Activated CD8-positive, alpha-beta T cell treated with anti-CD3 and anti-CD28 coated beads for 36 hours (primary cell): ENCODE measurements around the gene GPR18. TPM values are rescaled to one million over a fixed set of nuclear protein-coding genes. Genes with fewer than 3 reads are reported as not detected.

Experiments
- ATAC-seq: fragments of 200-7000 bp; cut with Tn5 transposase; one replicate; pipeline ENCODE4 v1.10.0; 2021; ENCODE audit warnings: mild to moderate bottlenecking, moderate library complexity
- CTCF ChIA-PET: fragments of 350-600 bp; sonication (Branson Sonifier 250); formaldehyde crosslinking; loops from one replicate; lab custom pipeline; 2021; ENCODE audit warnings: antibody characterized with exemption; lab: Charles Lee
- POLR2A ChIA-PET: fragments of 350-600 bp; sonication (Branson Sonifier 250); formaldehyde crosslinking; loops from one replicate; lab custom pipeline; 2021; ENCODE audit warnings: antibody characterized with exemption; lab: Charles Lee
- DNase-seq: peaks from one replicate; pipeline ENCODE4 v3.0.0-alpha.2; 2020
- H3K27ac Mint-ChIP-seq: one replicate; pipeline ENCODE4 v1.8.0; 2021; ENCODE audit warnings: mild to moderate bottlenecking, mixed read lengths
- H3K27me3 Mint-ChIP-seq: one replicate; pipeline ENCODE4 v1.8.0; 2021; ENCODE audit warnings: mixed read lengths
- H3K36me3 Mint-ChIP-seq: one replicate; pipeline ENCODE4 v1.8.0; 2021; ENCODE audit warnings: low read depth, mixed read lengths
- H3K4me1 Mint-ChIP-seq: one replicate; pipeline ENCODE4 v1.8.0; 2021; ENCODE audit warnings: low read depth, mixed read lengths
- H3K4me3 Mint-ChIP-seq: one replicate; pipeline ENCODE4 v1.8.0; 2021; ENCODE audit warnings: mild to moderate bottlenecking, moderate library complexity, mixed read lengths
- H3K9me3 Mint-ChIP-seq: one replicate; pipeline ENCODE4 v1.8.0; 2021; ENCODE audit warnings: mixed read lengths
- CTCF ChIP-seq: fragments of 200-600 bp; IDR thresholded peaks from one replicate; pipeline ENCODE4 v1.8.0; 2022; ENCODE audit warnings: antibody characterized with exemption, mild to moderate bottlenecking
- intact Hi-C: fragments of 100-400 bp; cut with micrococcal nuclease; formaldehyde crosslinking; loops from one replicate; pipeline ENCODE4 v1.10.0; 2022
- total RNA-seq, 2 experiments: library from RNA; stranded (reverse); gene quantifications; one replicate each; pipeline ENCODE4 v1.2.3, GENCODE V29; 2021

GPR18 gene
- total RNA-seq, 2 experiments from 2014 or later = 11.4 to 11.6 TPM

GRCh38 chr13:99289271-99289670, 31.1 kb upstream of the GPR18 start:
- intact Hi-C loops = loop anchor here (5.0 to 10.0 kb wide), 2 partner anchors 33 to 216 kb away; partner anchors contain the start of gene TM9SF2
- Mint-ChIP-seq H3K36me3 (peaks cover 48% of the 10 kb centered on the region), H3K27me3 (no peaks in the 10 kb centered on the region), H3K4me3 (no peak overlapping the region), H3K27ac (peak overlapping the region; percentile 85), H3K9me3 (no peaks in the 10 kb centered on the region), H3K4me1 (peaks cover 78% of the 10 kb centered on the region)
- TF ChIP-seq CTCF = no peak
- CTCF ChIA-PET = interaction anchor here (1.0 to 1.6 kb wide), 5 partner anchors 9 to 145 kb away, joined by 3 to 7 read pairs (median 5); partner anchors contain the start of gene GPR183
- DNase-seq = no peak
- ATAC-seq = no peak
- POLR2A ChIA-PET = interaction anchor here (0.9 to 1.5 kb wide), 3 partner anchors 14 to 88 kb away, joined by 3 to 4 read pairs (median 3); partner anchors contain the start of gene UBAC2

- no peak for TF ChIP-seq CTCF
- Mint-ChIP-seq H3K4me3 (peak overlapping the region; percentile 49), H3K36me3 (peaks cover 39% of the 10 kb centered on the region), H3K9me3 (no peaks in the 10 kb centered on the region), H3K4me1 (peaks cover 74% of the 10 kb centered on the region), H3K27ac (peak overlapping the region; percentile 85), H3K27me3 (no peaks in the 10 kb centered on the region)
- ATAC-seq (peak; percentile 85), DNase-seq (peak; percentile 88)
- intact Hi-C loops = loop anchor here (5.0 to 10.0 kb wide), 2 partner anchors 34 to 217 kb away; partner anchors contain the start of gene TM9SF2
- ChIA-PET CTCF (interaction anchor here (0.9 to 1.6 kb wide), 7 partner anchors 10 to 149 kb away, joined by 3 to 7 read pairs (median 4); partner anchors contain the start of gene GPR183), POLR2A (interaction anchor here (0.8 to 1.5 kb wide), 6 partner anchors 10 to 146 kb away, joined by 3 to 6 read pairs (median 3); partner anchors contain the start of gene GPR18)
Measured at GRCh38 chr13:99288089-99288488, 29.9 kb upstream of the GPR18 start.

GRCh38 chr13:99287551-99287950, 29.4 kb upstream of the GPR18 start:
- intact Hi-C loops = loop anchor here (5.0 to 10.0 kb wide), 2 partner anchors 35 to 217 kb away; partner anchors contain the start of gene TM9SF2
- ChIA-PET CTCF (interaction anchor here (1.2 to 1.6 kb wide), 4 partner anchors 20 to 150 kb away, joined by 3 to 5 read pairs (median 4); partner anchors contain the start of gene GPR183), POLR2A (interaction anchor here (0.5 to 1.5 kb wide), 4 partner anchors 21 to 84 kb away, joined by 3 read pairs; no protein-coding TSS in a partner anchor)
- Mint-ChIP-seq H3K9me3 (no peaks in the 10 kb centered on the region), H3K4me3 (no peak overlapping the region), H3K4me1 (peaks cover 76% of the 10 kb centered on the region), H3K27ac (peak overlapping the region; percentile 85), H3K27me3 (no peaks in the 10 kb centered on the region), H3K36me3 (peaks cover 34% of the 10 kb centered on the region)
- DNase-seq (no peak), ATAC-seq (peak; percentile 4)
- TF ChIP-seq CTCF = no peak

DNA sequence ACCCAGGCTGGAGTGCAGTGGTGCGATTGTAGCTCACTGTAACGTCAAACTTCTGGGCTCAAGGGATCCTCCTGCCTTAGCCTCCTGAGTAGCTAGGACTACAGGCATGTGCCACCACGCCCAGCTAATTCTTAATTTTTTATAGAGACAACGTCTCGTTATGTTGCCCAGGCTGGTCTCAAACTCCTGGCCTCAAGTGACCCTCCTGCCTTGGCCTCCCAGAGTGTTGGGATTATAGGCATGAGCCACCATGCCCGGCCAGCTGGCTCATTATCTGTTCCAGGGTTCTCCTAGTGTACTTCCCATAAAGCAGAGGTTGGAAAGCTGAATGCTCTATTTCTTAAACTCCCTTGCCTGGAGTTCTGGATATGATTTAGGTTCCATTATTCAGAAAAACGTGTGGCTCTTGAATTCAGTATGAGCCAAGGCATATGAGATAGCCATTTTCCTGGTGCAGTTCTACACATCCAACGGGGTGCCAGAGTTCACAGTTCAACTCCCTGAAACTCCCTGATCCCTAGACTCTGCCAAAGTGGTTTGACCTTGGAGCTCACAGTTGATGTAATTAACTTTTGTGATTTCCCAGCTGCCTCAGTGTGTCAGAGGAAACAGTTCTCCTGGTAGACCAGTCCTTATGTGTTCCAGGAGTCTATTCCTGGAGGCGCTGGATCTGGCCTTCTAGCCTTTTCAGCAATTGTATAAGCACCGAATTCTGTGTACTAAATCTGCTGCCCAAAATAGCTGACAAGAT, 27.4 kb upstream of the GPR18 start:
- intact Hi-C loops = loop anchor here (5.0 to 10.0 kb wide), 2 partner anchors 37 to 219 kb away; partner anchors contain the start of gene TM9SF2
- CTCF ChIA-PET = interaction anchor here (0.8 to 5.4 kb wide), 9 partner anchors 15 to 150 kb away, joined by 3 to 39 read pairs (median 3); no protein-coding TSS in a partner anchor
- no peaks in the 10 kb centered on the region for H3K9me3 Mint-ChIP-seq
- H3K4me1 Mint-ChIP-seq = peaks cover 86% of the 10 kb centered on the region
- DNase-seq = no peak
- no peaks in the 10 kb centered on the region for H3K27me3 Mint-ChIP-seq
- peak overlapping the region; percentile 49 for H3K27ac Mint-ChIP-seq
- no peak overlapping the region for H3K4me3 Mint-ChIP-seq
- TF ChIP-seq CTCF = no peak
- H3K36me3 Mint-ChIP-seq = peaks cover 36% of the 10 kb centered on the region
- POLR2A ChIA-PET = interaction anchor here (0.6 to 1.3 kb wide), 6 partner anchors 14 to 87 kb away, joined by 3 to 4 read pairs (median 3); partner anchors contain the start of gene UBAC2
- no peak for ATAC-seq
